Hepatocyte (in vitro differentiated cells): ENCODE data around the gene TMEM240. TPM values are rescaled to one million over a fixed set of nuclear protein-coding genes. Genes with fewer than 3 reads are reported as not detected.
"Not testable (repeated sequence)": the region's sequence is repeated elsewhere in the genome, so short reads cannot be mapped to it uniquely, and the experiment has no call there.

Source experiments
- DNase-seq: peaks from one replicate; pipeline ENCODE4 v3.0.0-alpha.2; 2016; ENCODE audit warnings: low spot score
- H2AFZ ChIP-seq: fragments of 200-600 bp; sonication (generic); 2 replicates; pipeline ENCODE4 v1.6.0; 2016; ENCODE audit warnings: antibody characterized with exemption, mild to moderate bottlenecking
- H3K27ac ChIP-seq: fragments of 200-600 bp; sonication (generic); 2 replicates; pipeline ENCODE4 v1.5.1; 2016; ENCODE audit warnings: mild to moderate bottlenecking
- H3K27me3 ChIP-seq: fragments of 200-600 bp; sonication (generic); 2 replicates; pipeline ENCODE4 v1.6.1; 2016
- H3K36me3 ChIP-seq: fragments of 200-600 bp; sonication (generic); replicated peaks from 2 replicates; pipeline ENCODE4 v1.5.1; 2016; ENCODE audit warnings: low read depth; ENCODE audit not compliant: insufficient read depth
- H3K4me1 ChIP-seq: fragments of 200-600 bp; sonication (generic); 2 replicates; pipeline ENCODE4 v1.5.1; 2016; ENCODE audit warnings: mild to moderate bottlenecking, moderate library complexity; ENCODE audit not compliant: insufficient read depth
- H3K4me2 ChIP-seq: fragments of 200-600 bp; sonication (generic); 2 replicates; pipeline ENCODE4 v1.6.0; 2016
- H3K4me3 ChIP-seq: fragments of 200-600 bp; sonication (generic); 2 replicates; pipeline ENCODE4 v1.5.1; 2016; ENCODE audit warnings: mild to moderate bottlenecking
- H3K79me2 ChIP-seq: fragments of 200-600 bp; sonication (generic); 2 replicates; pipeline ENCODE4 v1.6.0; 2017; ENCODE audit warnings: mild to moderate bottlenecking
- H3K9me2 ChIP-seq: fragments of 200-600 bp; sonication (generic); replicated peaks from 2 replicates; pipeline ENCODE4 v1.6.0; 2017; ENCODE audit warnings: mild to moderate bottlenecking; ENCODE audit not compliant: insufficient read depth
- H3K9me3 ChIP-seq: fragments of 200-600 bp; sonication (generic); 2 replicates; pipeline ENCODE4 v1.5.1; 2016; ENCODE audit warnings: low read depth, mild to moderate bottlenecking
- H4K20me1 ChIP-seq: fragments of 200-600 bp; sonication (generic); 2 replicates; pipeline ENCODE4 v1.6.0; 2016; ENCODE audit warnings: mild to moderate bottlenecking; ENCODE audit not compliant: insufficient read depth, poor library complexity, severe bottlenecking
- EZH2 ChIP-seq: fragments of 200-600 bp; sonication (generic); IDR thresholded peaks from 2 replicates; pipeline ENCODE4 v1.6.1; 2016; ENCODE audit warnings: antibody characterized with exemption, mild to moderate bottlenecking, borderline replicate concordance
- EZH2phosphoT487 ChIP-seq: fragments of 200-600 bp; sonication (generic); IDR thresholded peaks from one replicate; pipeline ENCODE4 v1.6.1; 2018; ENCODE audit warnings: antibody characterized with exemption, mild to moderate bottlenecking, low read depth, moderate library complexity; ENCODE audit not compliant: unreplicated experiment, severe bottlenecking
- WGBS: methylation state at CpG from one replicate; pipeline ENCODE4 v1.1.6; 2016; ENCODE audit warnings: low lambda C conversion rate; ENCODE audit errors: missing lambda C conversion rate; 5-methylcytosine and 5-hydroxymethylcytosine counted together
- polyA plus RNA-seq: library from polyadenylated mRNA; unstranded; fragments of >200 nt; fragmentation: Nextera tagmentation; extraction: Ambion mirVana; gene quantifications from 2 replicates; pipeline ENCODE4 v1.2.1, GENCODE V29; 2016
- total RNA-seq: library from RNA; depleted of rRNA; stranded (reverse); fragments of >200 nt; gene quantifications from 2 replicates; pipeline ENCODE4 v1.2.3, GENCODE V29; 2014
- TF ChIP-seq, protein P1 (sequence below): fragments of 200-600 bp; sonication (generic); IDR thresholded peaks from 2 replicates; pipeline ENCODE4 v1.5.1; 2016; ENCODE audit warnings: antibody characterized with exemption, mild to moderate bottlenecking; ENCODE audit not compliant: poor library complexity

Gene TMEM240
- total and polyA plus RNA-seq, 2 experiments from 2014 or later, result 2.1 to 4.3 TPM

DNA sequence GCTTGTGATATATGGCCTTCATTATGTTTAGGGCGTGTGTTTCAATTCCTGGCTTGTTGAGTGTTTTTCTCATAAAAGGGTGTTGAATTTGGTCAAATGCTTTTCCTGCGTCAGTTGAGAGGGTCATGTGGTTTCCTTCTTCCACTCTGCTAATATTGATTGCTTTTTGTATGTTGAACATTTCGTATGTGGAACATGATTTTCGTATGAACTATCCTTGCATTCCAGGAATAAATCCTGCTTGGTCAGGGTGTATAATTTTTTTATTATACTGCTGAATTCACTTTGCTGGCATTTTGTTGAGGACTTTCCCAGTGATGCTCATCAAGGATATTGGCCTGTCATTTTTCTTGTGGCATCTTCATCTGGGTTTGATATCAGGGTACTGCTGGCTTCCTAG, 33.1 kb downstream of the TMEM240 start:
- no peak overlapping the region for H3K4me3 ChIP-seq
- no peaks in the 10 kb centered on the region for H3K27me3 ChIP-seq
- DNase-seq, result no peak
- no peak overlapping the region for H3K27ac ChIP-seq
- no peak overlapping the region for H3K4me2 ChIP-seq
- H3K36me3 ChIP-seq, result no peaks in the 10 kb centered on the region
- WGBS, result 91% methylated on average over 4 of the region's 4 CpGs
- TF ChIP-seq EZH2phosphoT487, result no peak
- TF ChIP-seq, protein P1, sequence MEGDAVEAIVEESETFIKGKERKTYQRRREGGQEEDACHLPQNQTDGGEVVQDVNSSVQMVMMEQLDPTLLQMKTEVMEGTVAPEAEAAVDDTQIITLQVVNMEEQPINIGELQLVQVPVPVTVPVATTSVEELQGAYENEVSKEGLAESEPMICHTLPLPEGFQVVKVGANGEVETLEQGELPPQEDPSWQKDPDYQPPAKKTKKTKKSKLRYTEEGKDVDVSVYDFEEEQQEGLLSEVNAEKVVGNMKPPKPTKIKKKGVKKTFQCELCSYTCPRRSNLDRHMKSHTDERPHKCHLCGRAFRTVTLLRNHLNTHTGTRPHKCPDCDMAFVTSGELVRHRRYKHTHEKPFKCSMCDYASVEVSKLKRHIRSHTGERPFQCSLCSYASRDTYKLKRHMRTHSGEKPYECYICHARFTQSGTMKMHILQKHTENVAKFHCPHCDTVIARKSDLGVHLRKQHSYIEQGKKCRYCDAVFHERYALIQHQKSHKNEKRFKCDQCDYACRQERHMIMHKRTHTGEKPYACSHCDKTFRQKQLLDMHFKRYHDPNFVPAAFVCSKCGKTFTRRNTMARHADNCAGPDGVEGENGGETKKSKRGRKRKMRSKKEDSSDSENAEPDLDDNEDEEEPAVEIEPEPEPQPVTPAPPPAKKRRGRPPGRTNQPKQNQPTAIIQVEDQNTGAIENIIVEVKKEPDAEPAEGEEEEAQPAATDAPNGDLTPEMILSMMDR, result no peak
- no peak for TF ChIP-seq EZH2
- no peaks in the 10 kb centered on the region for H4K20me1 ChIP-seq
- H3K9me3 ChIP-seq, result no peaks in the 10 kb centered on the region
- peaks cover 14% of the 10 kb centered on the region for H3K4me1 ChIP-seq
- H3K9me2 ChIP-seq, result no peaks in the 10 kb centered on the region
- H2AFZ ChIP-seq, result no peak overlapping the region
- peaks cover 5% of the 10 kb centered on the region for H3K79me2 ChIP-seq

DNA sequence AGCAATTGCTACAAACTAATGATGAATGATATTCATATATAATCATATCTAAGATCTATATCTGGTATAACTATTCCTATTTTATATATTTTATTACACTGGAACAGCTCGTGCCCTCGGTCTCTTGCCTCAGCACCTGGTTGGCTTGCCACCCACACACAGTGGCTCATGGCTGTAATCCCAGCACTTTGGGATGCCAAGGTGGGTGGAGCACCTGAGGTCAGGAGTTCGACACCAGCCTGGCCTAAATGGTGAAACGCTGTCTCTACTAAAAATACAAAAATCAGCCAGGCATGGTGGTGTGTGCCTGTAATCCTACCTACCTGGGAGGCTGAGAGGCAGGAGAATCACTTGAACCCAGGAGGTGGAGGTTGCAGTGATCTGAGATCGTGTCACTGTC, 34.6 kb downstream of the TMEM240 start:
- Histone ChIP-seq H2AFZ (peak overlapping the region; percentile 87), H3K4me2 (peak overlapping the region; percentile 57), H3K27ac (peak overlapping the region; percentile 88)
- not testable (repeated sequence) for H3K79me2 ChIP-seq, DNase-seq, H3K9me3 ChIP-seq, H3K27me3 ChIP-seq, H3K9me2 ChIP-seq, H3K4me1 ChIP-seq, H3K36me3 ChIP-seq, H4K20me1 ChIP-seq, H3K4me3 ChIP-seq
- 91% methylated on average over 5 of the region's 5 CpGs for WGBS

DNA sequence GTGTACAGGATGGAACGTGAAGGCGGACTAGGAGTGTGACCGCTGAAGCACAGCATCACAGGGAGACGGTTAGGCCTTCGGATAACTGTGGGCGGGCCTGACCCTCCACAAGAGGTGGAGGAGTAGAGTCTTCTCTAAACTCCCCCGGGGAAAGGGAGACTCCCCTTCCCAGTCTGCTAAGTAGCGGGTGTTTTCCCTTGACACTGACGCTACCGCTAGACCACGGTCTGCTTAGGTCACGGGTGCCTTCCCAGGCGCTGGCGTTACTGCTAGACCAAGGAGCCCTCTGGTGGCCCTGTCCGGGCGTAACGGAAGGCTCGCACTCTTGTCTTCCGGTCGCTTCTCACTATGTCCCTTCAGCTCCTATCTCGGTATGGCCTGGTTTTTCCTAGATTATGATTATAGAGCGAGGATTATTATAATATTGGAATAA, 35.0 kb downstream of the TMEM240 start:
- TF ChIP-seq, protein P1, result peak; percentile 43
- WGBS, result 5% methylated on average over 20 of the region's 22 CpGs
- H4K20me1 ChIP-seq, H3K9me2 ChIP-seq, H3K4me1 ChIP-seq, H3K4me3 ChIP-seq, H3K27me3 ChIP-seq, H3K36me3 ChIP-seq, H3K79me2 ChIP-seq, H3K9me3 ChIP-seq: not testable (repeated sequence)
- Histone ChIP-seq H3K4me2 (peak overlapping the region; percentile 74), H3K27ac (peak overlapping the region; percentile 88), H2AFZ (peak overlapping the region; percentile 87)
- DNase-seq, result peak; percentile 48

DNA sequence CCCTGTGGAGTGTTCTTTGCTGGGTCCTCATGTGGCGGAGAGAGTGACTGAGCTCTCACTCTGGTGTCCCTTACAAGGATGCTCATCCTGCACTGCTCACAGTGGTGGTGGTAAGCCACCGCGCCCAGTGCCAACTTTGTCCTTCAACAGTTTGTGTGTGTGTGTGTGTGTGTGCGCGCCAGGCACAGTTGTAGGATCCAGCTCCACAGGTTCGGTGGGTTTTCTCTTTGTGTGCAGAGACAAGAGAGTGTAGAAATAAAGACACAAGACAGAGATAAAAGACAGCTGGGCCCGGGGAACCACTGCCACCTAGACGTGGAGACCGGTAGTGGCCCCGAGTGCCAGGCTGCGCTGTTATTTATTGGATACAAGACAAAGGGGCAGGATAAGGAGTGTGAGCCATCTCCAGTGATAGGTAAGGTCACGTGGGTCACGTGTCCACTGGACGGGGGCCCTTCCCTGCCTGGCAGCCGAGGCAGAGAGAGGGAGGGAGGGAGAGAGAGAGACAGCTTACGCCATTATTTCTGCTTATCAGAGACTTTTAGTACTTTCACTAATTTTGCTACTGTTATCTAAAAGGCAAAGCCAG, 35.6 kb downstream of the TMEM240 start:
- H3K4me3 ChIP-seq, H3K36me3 ChIP-seq, H3K27me3 ChIP-seq, H3K9me3 ChIP-seq, H4K20me1 ChIP-seq, H3K4me1 ChIP-seq, H3K79me2 ChIP-seq, H3K9me2 ChIP-seq: not testable (repeated sequence)
- TF ChIP-seq, protein P1, result peak; percentile 72
- WGBS, result 21% methylated on average over 16 of the region's 16 CpGs
- peak; percentile 86 for DNase-seq
- H3K4me2 ChIP-seq, result peak overlapping the region; percentile 74
- H3K27ac ChIP-seq, result peak overlapping the region; percentile 88
- H2AFZ ChIP-seq, result peak overlapping the region; percentile 24

DNA sequence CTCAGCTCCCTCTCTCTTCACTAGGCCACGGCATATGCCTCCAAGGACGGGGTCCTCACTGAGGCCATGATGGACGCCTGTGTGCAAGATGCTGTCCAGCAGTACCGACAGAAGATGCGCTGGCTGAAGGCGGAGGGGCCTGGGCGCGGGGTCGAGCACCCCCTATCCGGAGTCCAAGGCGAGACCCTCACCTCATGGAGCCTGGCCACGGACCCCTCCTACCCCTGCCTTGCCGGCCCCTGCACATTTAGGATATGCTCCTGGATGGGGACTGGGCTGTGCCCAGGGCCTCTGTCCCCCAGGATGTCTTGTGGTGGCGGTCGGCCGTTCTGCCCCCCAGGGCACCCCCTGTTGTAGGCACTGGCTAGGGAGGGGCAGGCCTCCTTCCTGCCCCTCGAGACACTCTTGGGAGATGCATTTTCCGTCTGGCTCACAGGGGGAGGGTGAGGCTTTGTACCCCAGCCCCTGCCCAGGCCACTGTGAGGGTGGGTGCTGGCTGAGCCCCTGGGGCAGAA, 44.9 kb downstream of the TMEM240 start:
- H3K36me3 ChIP-seq, H2AFZ ChIP-seq, H4K20me1 ChIP-seq, H3K79me2 ChIP-seq, H3K4me3 ChIP-seq, H3K9me3 ChIP-seq, H3K27ac ChIP-seq, DNase-seq, H3K4me1 ChIP-seq, H3K4me2 ChIP-seq, H3K27me3 ChIP-seq, H3K9me2 ChIP-seq: not testable (repeated sequence)
- 93% methylated on average over 15 of the region's 18 CpGs for WGBS

DNA sequence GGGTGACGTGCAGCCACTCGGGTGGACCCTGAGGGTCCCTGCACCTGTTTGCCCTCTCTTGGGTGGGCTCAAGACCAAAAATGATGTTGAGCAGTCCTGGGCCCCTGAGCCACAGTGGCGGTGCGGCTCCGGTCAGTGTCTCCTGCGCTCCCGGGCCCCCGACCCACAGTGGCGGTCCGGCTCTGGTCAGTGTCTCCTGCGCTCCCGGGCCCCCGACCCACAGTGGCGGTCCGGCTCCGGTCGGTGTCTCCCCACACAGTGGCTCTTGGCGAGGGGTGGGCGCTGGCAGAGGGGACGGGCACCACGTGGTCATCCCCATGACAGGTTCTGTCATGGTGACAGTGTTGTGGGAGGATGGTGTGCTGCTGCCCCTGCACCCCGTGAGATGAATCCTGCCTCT, 46.1 kb downstream of the TMEM240 start:
- not testable (repeated sequence) for H3K9me2 ChIP-seq, H2AFZ ChIP-seq, DNase-seq, H3K4me1 ChIP-seq, H3K27ac ChIP-seq, H3K9me3 ChIP-seq, H3K4me2 ChIP-seq, H4K20me1 ChIP-seq, H3K36me3 ChIP-seq, H3K4me3 ChIP-seq, H3K79me2 ChIP-seq, H3K27me3 ChIP-seq
- 93% methylated on average over 19 of the region's 22 CpGs for WGBS
